ENCODE data around the gene SLC9A9. TPM values are rescaled to one million over a fixed set of nuclear protein-coding genes. Genes with fewer than 3 reads are reported as not detected.

SLC9A9 gene
- total RNA-seq, 4 donors from 2014 or later, result 10.1 to 27.2 (median 16.7) TPM

DNA sequence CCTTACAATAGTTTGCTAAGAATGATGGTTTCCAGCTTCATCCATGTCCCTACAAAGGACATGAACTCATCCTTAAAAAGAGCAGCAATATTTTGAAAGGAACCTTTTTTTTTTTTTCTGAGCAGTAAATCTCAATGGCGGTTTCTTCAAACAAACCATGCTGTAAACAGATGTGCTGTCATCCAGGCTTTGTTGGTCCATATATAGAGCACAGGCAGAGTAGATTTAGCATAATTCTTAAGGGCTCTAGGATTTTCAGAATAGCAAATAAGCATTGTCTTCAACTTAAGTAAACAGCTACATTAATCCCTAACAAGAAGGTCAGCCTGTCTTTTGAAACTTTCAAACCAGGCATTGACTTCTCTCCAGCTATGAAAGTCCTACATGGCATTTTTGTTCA, 334.2 kb downstream of the SLC9A9 start:
- Histone ChIP-seq H3K27ac (no peak overlapping the region), H3K9me3 (no peaks in the 10 kb centered on the region), H3K36me3 (no peaks in the 10 kb centered on the region), H3K4me3 (no peak overlapping the region), H3K4me1 (no peaks in the 10 kb centered on the region), H3K27me3 (no peaks in the 10 kb centered on the region)
- TF ChIP-seq POLR2AphosphoS5 (IDR thresholded peaks at IDR 0.05) (no peak), EP300 (IDR thresholded peaks at IDR 0.05) (no peak), POLR2A (IDR thresholded peaks at IDR 0.05) (no peak), CTCF (IDR thresholded peaks at IDR 0.05) (no peak)
- 69 to 83% methylated on average over 1 of the region's 1 CpG for WGBS, 2 donors (ENCODE audit: low coverage in 1 of 2)
- no peak for ATAC-seq

DNA sequence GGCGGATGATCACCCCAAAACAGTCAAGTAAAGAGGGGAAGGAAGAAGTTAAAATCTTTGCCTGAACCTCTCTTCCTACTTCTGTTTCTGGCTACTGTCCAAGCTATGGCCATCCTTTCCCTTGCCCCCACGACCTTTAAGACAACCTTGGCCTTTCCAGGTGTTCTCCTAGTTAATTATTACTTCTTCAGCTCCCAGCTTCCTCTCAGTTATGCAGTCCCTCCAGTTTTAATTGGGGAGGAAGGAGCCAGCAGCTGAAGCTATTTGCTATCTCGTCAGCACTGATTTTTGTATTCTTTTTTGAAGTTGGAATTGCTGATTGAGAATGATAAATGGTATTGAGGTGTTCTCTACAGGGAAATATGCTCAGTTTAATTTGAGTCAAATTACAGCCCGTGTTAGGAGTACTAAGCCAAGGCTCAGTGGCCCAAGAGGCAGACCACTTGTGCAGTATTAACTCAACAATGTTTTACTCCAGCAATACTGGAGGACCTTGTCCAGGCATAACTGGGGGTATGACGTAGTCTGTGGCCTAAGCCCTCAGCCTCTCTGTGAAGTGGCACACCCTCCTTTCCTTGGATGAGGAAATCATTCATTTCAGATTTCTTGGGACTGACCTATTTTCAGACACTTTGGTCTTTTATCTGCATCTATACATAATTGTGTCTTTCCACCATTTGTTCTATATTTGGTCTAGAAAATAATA, 336.9 kb downstream of the SLC9A9 start:
- ATAC-seq, result peak; percentile 33
- WGBS, 2 donors (ENCODE audit: low coverage in 1 of 2), result 85 to 96% methylated on average over 3 to 4 of the region's 5 CpGs
- no peak for TF ChIP-seq POLR2AphosphoS5 (IDR thresholded peaks at IDR 0.05)
- no peak for TF ChIP-seq POLR2A (IDR thresholded peaks at IDR 0.05)
- no peak for TF ChIP-seq CTCF (IDR thresholded peaks at IDR 0.05)
- no peak for TF ChIP-seq EP300 (IDR thresholded peaks at IDR 0.05)
- H3K27me3 ChIP-seq, result no peaks in the 10 kb centered on the region
- no peaks in the 10 kb centered on the region for H3K4me1 ChIP-seq
- H3K9me3 ChIP-seq, result no peaks in the 10 kb centered on the region
- no peak overlapping the region for H3K27ac ChIP-seq
- H3K36me3 ChIP-seq, result no peaks in the 10 kb centered on the region
- H3K4me3 ChIP-seq, result no peak overlapping the region

- Histone ChIP-seq H3K27ac (no peak overlapping the region), H3K36me3 (no peaks in the 10 kb centered on the region), H3K4me1 (no peaks in the 10 kb centered on the region), H3K27me3 (no peaks in the 10 kb centered on the region), H3K9me3 (no peaks in the 10 kb centered on the region), H3K4me3 (no peak overlapping the region)
- ATAC-seq, result no peak
- TF ChIP-seq EP300 (IDR thresholded peaks at IDR 0.05) (no peak), CTCF (IDR thresholded peaks at IDR 0.05) (no peak), POLR2A (IDR thresholded peaks at IDR 0.05) (no peak), POLR2AphosphoS5 (IDR thresholded peaks at IDR 0.05) (no peak)
- WGBS, 2 donors (ENCODE audit: low coverage in 1 of 2), result 100% methylated on average over 1 of the region's 1 CpG
These were observed 337.7 kb downstream of the SLC9A9 start for GRCh38 chr3:143510601-143511000.

- no peak overlapping the region for H3K27ac ChIP-seq
- peak; percentile 71 for ATAC-seq
- H3K9me3 ChIP-seq, result no peaks in the 10 kb centered on the region
- H3K4me3 ChIP-seq, result no peak overlapping the region
- WGBS, 2 donors (ENCODE audit: low coverage in 1 of 2), result 43 to 64% methylated on average over 2 to 3 of the region's 3 CpGs
- no peaks in the 10 kb centered on the region for H3K36me3 ChIP-seq
- H3K4me1 ChIP-seq, result no peaks in the 10 kb centered on the region
- no peaks in the 10 kb centered on the region for H3K27me3 ChIP-seq
- no peak for TF ChIP-seq POLR2A (IDR thresholded peaks at IDR 0.05)
- no peak for TF ChIP-seq CTCF (IDR thresholded peaks at IDR 0.05)
- no peak for TF ChIP-seq POLR2AphosphoS5 (IDR thresholded peaks at IDR 0.05)
- no peak for TF ChIP-seq EP300 (IDR thresholded peaks at IDR 0.05)
These were observed 340.3 kb downstream of the SLC9A9 start for GRCh38 chr3:143507735-143508580.

All from gastroesophageal sphincter (tissue), 4 donors.